ENCODE data around the gene CCNY. TPM values are rescaled to one million over a fixed set of nuclear protein-coding genes. Genes with fewer than 3 reads are reported as not detected.
"Not testable (repeated sequence)": the region's sequence is repeated elsewhere in the genome, so short reads cannot be mapped to it uniquely, and the experiment has no call there.

Gene CCNY
- total RNA-seq (2014; rRNA removed; shearing (Covaris generic)), result 35.3 and 44.2 TPM in 2 replicates

- DNase-seq (ENCODE audit: low read depth), result peak; percentile 72
These were observed at the start of gene CCNY for GRCh38 chr10:35336084-35336831. CCNY (plus strand) TSS chr10:35336509; CDS start chr10:35337054, 545 bp downstream.

DNA sequence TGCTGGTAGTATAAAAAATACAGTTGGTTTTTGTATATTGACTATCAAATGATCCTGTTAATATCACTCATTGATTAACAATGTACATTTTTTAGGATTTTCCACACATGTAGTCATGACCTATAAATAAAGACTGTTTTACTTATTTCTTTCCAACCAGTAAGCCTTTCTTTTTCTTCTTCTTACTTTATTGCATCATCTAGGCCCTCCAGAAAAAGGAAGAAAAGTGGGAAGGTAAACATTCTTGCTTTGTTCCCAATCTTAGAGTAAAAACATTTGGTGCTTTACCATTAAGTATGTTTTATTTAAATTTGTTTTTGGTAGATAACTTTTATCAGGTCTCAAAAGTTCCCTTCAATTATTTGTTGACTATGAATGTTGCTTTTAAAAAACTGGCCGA lies 47.1 kb upstream of the CCNY start:
- no peak for DNase-seq (ENCODE audit: low read depth)

GRCh38 chr10:35294506-35294905 lies 41.8 kb upstream of the CCNY start:
- DNase-seq (ENCODE audit: low read depth), result no peak

DNA sequence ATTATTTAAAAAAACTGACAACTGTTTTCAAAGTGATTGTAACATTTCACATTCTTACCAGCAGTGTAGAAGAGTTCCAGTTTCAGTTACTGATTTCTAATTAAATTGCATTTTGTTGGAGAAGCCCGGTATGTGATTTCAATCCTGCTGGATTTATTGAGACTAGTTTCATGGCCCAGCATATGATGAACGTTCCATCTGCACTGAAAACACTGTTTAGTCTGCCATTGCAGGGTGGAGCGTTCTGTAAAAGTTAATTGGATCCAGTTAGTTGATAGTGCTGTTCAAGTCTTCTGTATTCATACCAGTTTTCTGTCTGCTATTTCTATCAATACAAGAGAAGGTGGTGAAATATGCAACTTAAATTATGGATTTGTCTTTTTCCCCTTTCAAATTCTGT lies 37.3 kb upstream of the CCNY start:
- DNase-seq (ENCODE audit: low read depth), result no peak

DNA sequence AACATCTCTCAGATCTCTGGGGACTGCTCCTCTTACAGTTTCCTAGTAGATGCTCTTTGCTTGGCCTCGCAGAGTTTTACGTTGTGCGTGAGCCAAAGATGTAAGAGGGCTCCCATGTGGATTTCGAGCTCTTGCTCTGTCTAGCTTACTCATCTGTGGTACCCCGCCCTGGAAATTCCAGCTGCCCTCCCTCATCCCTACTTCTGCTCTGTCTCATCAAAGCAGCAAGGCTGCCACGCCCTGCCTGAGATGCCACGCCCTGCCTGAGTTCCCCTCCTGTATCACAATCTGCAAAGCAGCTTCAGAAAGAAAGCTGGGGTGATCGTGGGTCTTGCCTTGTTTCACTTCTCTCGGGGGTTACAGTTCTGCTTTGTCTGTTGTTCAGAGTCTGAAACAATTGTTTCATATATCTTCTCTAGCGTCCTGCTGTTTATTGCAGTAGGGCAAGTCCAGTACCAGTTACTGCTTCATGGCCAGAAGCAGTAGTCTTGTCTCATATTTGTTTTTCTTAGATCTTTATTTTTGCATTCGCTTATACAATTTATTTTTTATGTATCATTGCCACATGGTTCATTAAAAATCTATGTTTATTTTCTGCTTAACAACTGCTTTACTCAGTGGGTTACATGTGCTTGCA lies 36.1 kb upstream of the CCNY start:
- peak; percentile 80 for DNase-seq (ENCODE audit: low read depth)

GRCh38 chr10:35304649-35305048 lies 31.7 kb upstream of the CCNY start:
- DNase-seq (ENCODE audit: low read depth), result peak; percentile 19

DNA sequence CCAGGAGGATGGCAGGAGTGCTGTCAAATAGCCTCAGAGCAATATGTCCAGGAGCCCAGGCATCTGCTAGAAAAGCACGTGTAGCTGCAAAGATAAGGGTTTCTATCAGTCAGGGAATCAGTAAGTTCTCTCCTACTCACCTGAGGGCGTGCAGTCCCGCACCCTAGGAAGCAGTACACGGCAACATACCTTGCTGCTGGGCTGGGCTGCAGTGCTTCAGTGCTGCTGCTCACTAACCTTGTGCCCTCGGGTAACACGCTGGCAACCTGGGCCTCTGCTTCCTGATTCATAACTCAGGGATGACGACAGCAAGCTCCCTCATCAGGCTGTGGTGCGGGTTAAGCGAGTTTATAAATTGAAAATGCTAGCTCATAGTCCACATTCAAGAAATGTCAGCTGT lies 29.5 kb upstream of the CCNY start:
- DNase-seq (ENCODE audit: low read depth), result peak; percentile 29

DNA sequence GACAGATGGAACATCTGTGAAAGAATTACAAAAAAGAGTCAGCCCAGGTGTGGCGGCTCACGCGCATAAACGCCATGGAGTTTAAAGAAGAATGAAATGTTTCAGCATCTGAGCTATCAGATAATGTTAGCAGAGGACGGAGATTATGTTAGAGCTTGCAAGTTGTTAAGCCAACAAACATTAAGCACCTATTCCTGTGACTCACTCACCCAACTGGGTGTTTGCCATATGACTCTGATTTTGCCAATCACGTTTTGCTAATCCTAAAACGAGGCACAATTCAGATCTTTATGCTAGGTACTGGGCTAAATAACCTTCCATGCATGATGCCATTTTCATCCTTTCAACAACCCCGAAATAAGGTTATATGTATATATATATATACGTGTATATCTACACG lies 29.0 kb upstream of the CCNY start:
- DNase-seq (ENCODE audit: low read depth), result peak; percentile 41

DNA sequence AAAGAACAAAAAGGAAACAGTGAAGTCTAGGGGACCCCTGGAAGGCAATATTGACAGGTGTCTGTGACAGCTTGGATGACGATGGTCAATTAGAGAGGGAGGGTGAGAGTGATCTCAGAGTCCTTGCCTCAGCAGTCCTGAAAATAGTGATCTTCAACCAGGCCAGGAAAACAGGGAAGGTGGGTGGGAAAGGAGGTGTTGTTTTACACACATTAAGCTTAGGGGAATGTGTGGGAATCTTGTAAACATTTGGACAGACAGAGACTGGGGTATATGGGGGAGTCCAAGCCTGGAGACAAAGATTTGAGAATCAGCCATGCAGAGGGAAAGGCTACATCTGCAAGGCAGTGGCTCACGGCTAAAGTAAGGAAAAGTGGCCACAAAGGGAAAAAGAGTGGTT lies 27.5 kb upstream of the CCNY start:
- no peak for DNase-seq (ENCODE audit: low read depth)

DNA sequence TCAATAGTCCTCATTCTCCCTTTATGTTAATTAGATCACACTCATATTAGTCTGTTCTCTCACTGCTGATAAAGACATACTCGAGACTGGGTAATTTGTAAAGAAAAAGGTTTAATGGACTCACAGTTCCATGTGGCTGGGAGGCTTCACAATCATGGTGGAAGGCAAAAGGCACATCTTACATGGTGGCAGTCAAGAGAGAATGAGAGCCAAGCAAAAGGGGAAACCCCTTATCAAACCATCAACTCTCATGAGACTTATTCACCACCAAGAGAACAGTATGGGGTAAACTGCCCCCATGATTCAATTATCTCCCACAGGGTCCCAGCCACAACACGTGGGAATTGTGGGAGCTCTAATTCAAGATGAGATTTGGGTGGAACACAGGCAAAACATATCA lies 22.2 kb upstream of the CCNY start:
- DNase-seq (ENCODE audit: low read depth), result not testable (repeated sequence)

DNA sequence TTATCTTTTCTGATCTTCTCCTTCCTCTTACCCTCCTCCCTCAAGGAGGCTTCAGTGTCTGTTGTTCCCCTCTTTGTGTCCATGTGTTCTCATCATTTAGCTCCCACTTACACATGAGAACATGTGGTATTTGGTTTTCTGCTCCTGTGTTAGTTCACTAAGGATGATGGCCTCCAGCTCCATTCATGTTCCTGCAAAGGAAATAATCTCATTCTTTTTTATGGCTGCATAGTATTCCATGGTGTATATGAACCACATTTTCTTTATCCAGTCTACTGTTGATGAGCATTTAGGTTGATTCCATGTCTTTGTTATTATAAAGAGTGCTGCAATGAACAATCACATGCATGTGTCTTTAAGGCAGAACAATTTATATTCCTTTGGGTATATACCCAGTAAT lies 21.1 kb upstream of the CCNY start:
- not testable (repeated sequence) for DNase-seq (ENCODE audit: low read depth)

- no peak for DNase-seq (ENCODE audit: low read depth)
These were observed 19.9 kb upstream of the CCNY start for GRCh38 chr10:35316218-35316967.

DNA sequence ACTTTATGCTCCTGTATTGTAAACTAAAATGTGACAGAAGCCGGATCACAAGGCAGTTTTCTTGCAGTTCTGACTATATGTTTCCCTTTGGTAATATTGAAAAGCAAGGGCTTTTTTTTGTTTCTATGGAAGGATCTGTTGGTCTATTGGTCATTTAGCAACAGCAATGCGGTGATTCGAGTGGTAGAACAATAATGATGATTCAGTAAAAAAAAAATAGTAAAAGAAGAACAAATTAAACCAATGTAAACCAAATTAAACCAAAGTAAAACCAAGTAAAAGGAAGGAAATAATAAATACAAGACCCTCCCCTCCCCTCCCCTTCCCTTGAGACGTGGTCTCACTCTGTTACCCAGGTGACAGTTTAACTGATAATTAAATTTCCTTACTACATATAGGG lies 17.8 kb upstream of the CCNY start:
- DNase-seq (ENCODE audit: low read depth), result no peak

GRCh38 chr10:35320341-35320740 lies 16.0 kb upstream of the CCNY start:
- DNase-seq (ENCODE audit: low read depth), result no peak

DNA sequence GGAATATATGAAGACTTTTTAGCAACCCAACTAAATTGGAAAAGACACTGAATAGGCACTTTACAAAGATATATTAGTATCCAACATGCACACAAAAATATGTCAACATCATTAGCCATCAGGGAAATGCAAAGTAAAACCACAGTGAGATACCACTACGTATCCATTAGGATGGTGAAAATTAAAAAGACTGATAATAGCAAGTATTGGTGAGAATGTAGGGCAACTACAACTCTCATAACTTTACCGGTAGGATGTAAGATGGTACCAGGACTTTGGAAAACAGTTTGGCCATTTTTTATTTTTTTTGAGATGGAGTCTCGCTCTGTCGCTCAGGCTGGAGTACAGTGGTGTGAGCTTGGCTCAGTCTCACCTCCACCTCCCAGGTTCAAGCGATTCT lies 13.7 kb upstream of the CCNY start:
- no peak for DNase-seq (ENCODE audit: low read depth)

- no peak for DNase-seq (ENCODE audit: low read depth)
These were observed 12.1 kb upstream of the CCNY start for GRCh38 chr10:35324196-35324595.

GRCh38 chr10:35326466-35327235 lies 9.7 kb upstream of the CCNY start:
- DNase-seq (ENCODE audit: low read depth), result no peak

- DNase-seq (ENCODE audit: low read depth), result no peak
These were observed 8.4 kb upstream of the CCNY start for GRCh38 chr10:35327790-35328403.

GRCh38 chr10:35328404-35329037 lies 7.8 kb upstream of the CCNY start:
- DNase-seq (ENCODE audit: low read depth), result peak; percentile 22

DNA sequence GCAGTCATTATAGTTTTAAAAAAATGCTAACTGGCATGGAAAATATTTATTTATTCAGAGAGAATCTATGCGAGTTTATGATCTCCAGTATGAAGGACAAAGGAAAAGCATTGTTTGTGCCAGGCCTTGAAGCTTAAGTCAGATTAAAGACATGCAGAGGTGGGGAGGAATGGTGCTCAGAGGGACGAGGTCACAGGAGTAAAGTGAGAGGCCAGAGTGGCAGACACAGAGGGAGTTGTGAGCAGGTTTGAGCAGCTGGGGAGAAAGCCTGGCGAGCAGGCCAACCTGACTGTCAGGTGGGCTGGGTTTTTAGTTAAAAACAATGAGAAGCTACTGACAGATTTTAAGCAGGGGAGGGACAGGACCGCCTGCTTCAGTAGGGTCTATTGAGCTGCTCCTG lies 6.8 kb upstream of the CCNY start:
- DNase-seq (ENCODE audit: low read depth), result no peak
